Activated naive CD4-positive, alpha-beta T cell treated with anti-CD3 and anti-CD28 coated beads for 36 hours (primary cell): ENCODE measurements around the gene PHOX2B. TPM values are rescaled to one million over a fixed set of nuclear protein-coding genes. Genes with fewer than 3 reads are reported as not detected.

Experiments used
- CTCF ChIA-PET: fragments of 350-600 bp; sonication (Branson Sonifier 250); formaldehyde crosslinking; loops from one replicate; lab custom pipeline; 2021; ENCODE audit warnings: antibody characterized with exemption; lab: Charles Lee
- DNase-seq: peaks from one replicate; pipeline ENCODE4 v3.0.0-alpha.2; 2020
- H3K27ac Mint-ChIP-seq: one replicate; pipeline ENCODE4 v1.8.0; 2021; ENCODE audit warnings: mild to moderate bottlenecking, mixed read lengths
- H3K27me3 Mint-ChIP-seq: one replicate; pipeline ENCODE4 v1.8.0; 2021; ENCODE audit warnings: low read depth, mixed read lengths
- H3K36me3 Mint-ChIP-seq: one replicate; pipeline ENCODE4 v1.8.0; 2021; ENCODE audit warnings: low read depth, mixed read lengths
- H3K4me1 Mint-ChIP-seq: one replicate; pipeline ENCODE4 v1.8.0; 2021; ENCODE audit warnings: low read depth, mixed read lengths
- H3K4me3 Mint-ChIP-seq: one replicate; pipeline ENCODE4 v1.8.0; 2021; ENCODE audit warnings: mild to moderate bottlenecking, moderate library complexity, mixed read lengths
- H3K9me3 Mint-ChIP-seq: one replicate; pipeline ENCODE4 v1.8.0; 2021; ENCODE audit warnings: mixed read lengths
- intact Hi-C: fragments of 100-400 bp; cut with micrococcal nuclease; formaldehyde crosslinking; loops from one replicate; pipeline ENCODE4 v1.15.1; 2023
- total RNA-seq, 2 experiments: library from RNA; stranded (reverse); gene quantifications; one replicate each; pipeline ENCODE4 v1.2.3, GENCODE V29; 2021

The PHOX2B gene
- total RNA-seq = not detected

DNA sequence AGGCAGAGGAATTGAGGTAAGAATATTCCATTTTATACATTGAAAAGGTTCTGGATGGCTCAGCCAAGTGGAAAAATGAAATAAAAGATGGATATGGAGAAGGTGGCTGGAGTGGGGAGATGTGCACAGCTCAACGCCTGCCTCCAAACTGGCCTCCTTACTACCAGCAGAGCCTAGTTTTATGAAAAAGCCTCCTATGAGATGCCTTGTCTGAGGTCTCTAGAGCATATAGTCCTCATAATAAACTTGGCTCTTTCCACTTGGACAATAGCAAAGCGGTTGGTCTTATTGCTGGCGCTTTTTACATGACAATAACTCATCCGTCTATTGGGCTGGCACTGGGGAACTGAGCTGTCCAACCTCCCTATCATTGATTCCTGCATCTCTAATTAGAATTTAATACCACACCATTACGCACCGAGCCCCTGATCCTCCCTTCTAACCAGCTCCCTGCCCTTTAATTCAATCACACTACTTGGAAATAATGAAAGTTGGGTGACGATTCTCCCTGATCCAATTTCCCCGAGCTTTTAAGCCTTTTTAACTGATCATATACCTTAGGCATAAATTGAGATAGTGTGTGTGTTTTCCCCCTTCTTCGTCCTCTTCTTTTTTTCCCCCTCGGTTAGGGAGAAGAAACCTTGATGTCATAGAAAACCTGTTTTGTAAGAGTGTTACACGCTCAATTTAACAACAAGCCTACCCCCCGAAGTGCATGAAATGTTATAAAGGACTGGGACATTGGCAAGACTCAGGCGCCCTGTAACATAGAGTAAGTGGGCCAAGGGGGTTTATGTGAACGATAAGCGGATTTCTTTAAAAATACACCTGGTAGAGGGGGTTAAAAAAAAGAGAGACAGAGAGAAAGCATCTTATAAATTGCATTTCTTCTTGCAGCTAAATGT is at the start of gene PHOX2B:
PHOX2B (minus strand) TSS at position 155 of the 905 bp plus-strand sequence; CDS start at position 40, 115 bp downstream.
- H3K9me3 Mint-ChIP-seq = no peaks in the 10 kb centered on the region
- H3K4me3 Mint-ChIP-seq = no peak within 1 kb of the TSS
- DNase-seq = no peak
- intact Hi-C loops = loop anchor here (1.0 kb wide), 1 partner anchor 131 kb away; no protein-coding TSS in a partner anchor
- H3K27ac Mint-ChIP-seq = no peak within 1 kb of the TSS
- H3K27me3 Mint-ChIP-seq = peaks cover 80% of the 10 kb centered on the region
- H3K4me1 Mint-ChIP-seq = peaks cover 8% of the 10 kb centered on the region
- CTCF ChIA-PET = no interaction called here
- peaks cover 3% of the 10 kb centered on the region for H3K36me3 Mint-ChIP-seq

GRCh38 chr4:41797260-41797659 is 48.7 kb upstream of the PHOX2B start:
- H3K4me3 Mint-ChIP-seq = no peak overlapping the region
- CTCF ChIA-PET = no interaction called here
- no peaks in the 10 kb centered on the region for H3K9me3 Mint-ChIP-seq
- H3K36me3 Mint-ChIP-seq = no peaks in the 10 kb centered on the region
- intact Hi-C loops = no loop called here
- H3K27ac Mint-ChIP-seq = no peak overlapping the region
- H3K4me1 Mint-ChIP-seq = no peaks in the 10 kb centered on the region
- DNase-seq = no peak
- peaks cover 16% of the 10 kb centered on the region for H3K27me3 Mint-ChIP-seq

- intact Hi-C loops = no loop called here
Observed at GRCh38 chr4:41796545-41797210, 48.2 kb upstream of the PHOX2B start.

DNA sequence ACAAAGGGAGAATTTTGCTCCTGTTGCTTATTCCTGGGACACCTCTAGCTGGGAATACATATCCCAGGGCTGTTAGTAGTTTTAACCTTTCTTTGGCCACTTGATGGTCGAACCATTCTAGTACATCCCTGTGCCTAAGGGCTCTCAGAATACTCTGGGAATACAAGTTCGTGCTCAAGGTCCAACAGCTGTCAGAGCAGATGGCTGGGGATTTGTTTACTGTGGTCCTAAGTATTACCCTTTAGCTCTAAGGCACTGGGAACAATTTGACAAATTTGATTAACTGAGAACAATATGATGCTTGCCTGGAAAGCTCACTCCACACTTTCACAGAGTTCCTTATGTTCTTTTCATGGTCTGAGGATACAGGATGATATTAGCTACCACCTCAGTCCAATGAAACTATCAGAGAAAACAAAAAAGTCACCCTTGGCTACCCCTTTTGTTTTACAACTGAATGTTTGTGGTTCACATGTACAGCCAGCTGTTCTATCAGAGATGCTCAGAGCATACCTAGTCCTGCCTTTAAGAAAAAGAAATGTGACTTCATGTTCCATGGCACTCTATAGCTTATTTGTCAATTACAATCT is 47.4 kb upstream of the PHOX2B start:
- H3K27ac Mint-ChIP-seq = no peak overlapping the region
- H3K27me3 Mint-ChIP-seq = peaks cover 24% of the 10 kb centered on the region
- no peaks in the 10 kb centered on the region for H3K9me3 Mint-ChIP-seq
- H3K36me3 Mint-ChIP-seq = no peaks in the 10 kb centered on the region
- intact Hi-C loops = no loop called here
- no peak overlapping the region for H3K4me3 Mint-ChIP-seq
- DNase-seq = no peak
- CTCF ChIA-PET = no interaction called here
- no peaks in the 10 kb centered on the region for H3K4me1 Mint-ChIP-seq

More at GRCh38 chr4:41796545-41797210, 48.2 kb upstream of the PHOX2B start:
- Mint-ChIP-seq H3K4me1 (no peaks in the 10 kb centered on the region), H3K36me3 (no peaks in the 10 kb centered on the region), H3K27me3 (peaks cover 18% of the 10 kb centered on the region), H3K4me3 (no peak overlapping the region), H3K27ac (no peak overlapping the region), H3K9me3 (no peaks in the 10 kb centered on the region)
- CTCF ChIA-PET = no interaction called here
- no peak for DNase-seq

GRCh38 chr4:41792166-41792565 is 43.6 kb upstream of the PHOX2B start:
- Mint-ChIP-seq H3K27ac (no peak overlapping the region), H3K9me3 (peaks cover 1% of the 10 kb centered on the region), H3K4me3 (no peak overlapping the region), H3K27me3 (peaks cover 25% of the 10 kb centered on the region), H3K4me1 (no peaks in the 10 kb centered on the region), H3K36me3 (no peaks in the 10 kb centered on the region)
- intact Hi-C loops = no loop called here
- DNase-seq = no peak
- CTCF ChIA-PET = no interaction called here

GRCh38 chr4:41791557-41791956 is 43.0 kb upstream of the PHOX2B start:
- no peak for DNase-seq
- Mint-ChIP-seq H3K27ac (no peak overlapping the region), H3K4me3 (no peak overlapping the region), H3K27me3 (peaks cover 22% of the 10 kb centered on the region), H3K4me1 (no peaks in the 10 kb centered on the region), H3K36me3 (no peaks in the 10 kb centered on the region), H3K9me3 (peaks cover 1% of the 10 kb centered on the region)
- intact Hi-C loops = no loop called here
- CTCF ChIA-PET = no interaction called here

DNA sequence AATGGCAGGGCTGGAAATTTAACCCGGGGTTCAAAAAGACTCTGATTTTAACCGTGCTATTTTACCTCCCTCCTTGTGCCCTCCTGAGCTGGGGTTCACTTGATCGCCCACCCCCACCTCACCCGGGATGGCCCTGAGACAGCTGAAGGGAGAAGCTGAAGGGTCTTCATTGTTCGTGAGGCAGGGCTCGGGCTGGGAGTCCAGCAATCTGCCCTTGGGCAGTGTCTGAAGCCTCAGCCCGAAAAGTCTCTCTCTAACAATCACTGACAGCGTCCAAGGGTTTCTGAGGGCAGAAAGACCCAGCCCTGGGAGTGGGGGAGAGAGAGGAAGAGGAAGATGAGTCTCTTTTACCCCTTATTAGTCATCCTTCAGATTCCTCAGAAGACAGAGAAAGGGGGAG is 39.4 kb upstream of the PHOX2B start:
- Mint-ChIP-seq H3K4me1 (no peaks in the 10 kb centered on the region), H3K9me3 (peaks cover 1% of the 10 kb centered on the region), H3K27me3 (peaks cover 17% of the 10 kb centered on the region), H3K27ac (no peak overlapping the region), H3K36me3 (no peaks in the 10 kb centered on the region), H3K4me3 (no peak overlapping the region)
- no peak for DNase-seq
- CTCF ChIA-PET = no interaction called here
- intact Hi-C loops = no loop called here

- no peaks in the 10 kb centered on the region for H3K36me3 Mint-ChIP-seq
- H3K27me3 Mint-ChIP-seq = peaks cover 3% of the 10 kb centered on the region
- CTCF ChIA-PET = no interaction called here
- intact Hi-C loops = no loop called here
- H3K4me3 Mint-ChIP-seq = no peak overlapping the region
- H3K27ac Mint-ChIP-seq = no peak overlapping the region
- no peaks in the 10 kb centered on the region for H3K4me1 Mint-ChIP-seq
- no peak for DNase-seq
- peaks cover 1% of the 10 kb centered on the region for H3K9me3 Mint-ChIP-seq
Observed at GRCh38 chr4:41785665-41786064, 37.1 kb upstream of the PHOX2B start.

DNA sequence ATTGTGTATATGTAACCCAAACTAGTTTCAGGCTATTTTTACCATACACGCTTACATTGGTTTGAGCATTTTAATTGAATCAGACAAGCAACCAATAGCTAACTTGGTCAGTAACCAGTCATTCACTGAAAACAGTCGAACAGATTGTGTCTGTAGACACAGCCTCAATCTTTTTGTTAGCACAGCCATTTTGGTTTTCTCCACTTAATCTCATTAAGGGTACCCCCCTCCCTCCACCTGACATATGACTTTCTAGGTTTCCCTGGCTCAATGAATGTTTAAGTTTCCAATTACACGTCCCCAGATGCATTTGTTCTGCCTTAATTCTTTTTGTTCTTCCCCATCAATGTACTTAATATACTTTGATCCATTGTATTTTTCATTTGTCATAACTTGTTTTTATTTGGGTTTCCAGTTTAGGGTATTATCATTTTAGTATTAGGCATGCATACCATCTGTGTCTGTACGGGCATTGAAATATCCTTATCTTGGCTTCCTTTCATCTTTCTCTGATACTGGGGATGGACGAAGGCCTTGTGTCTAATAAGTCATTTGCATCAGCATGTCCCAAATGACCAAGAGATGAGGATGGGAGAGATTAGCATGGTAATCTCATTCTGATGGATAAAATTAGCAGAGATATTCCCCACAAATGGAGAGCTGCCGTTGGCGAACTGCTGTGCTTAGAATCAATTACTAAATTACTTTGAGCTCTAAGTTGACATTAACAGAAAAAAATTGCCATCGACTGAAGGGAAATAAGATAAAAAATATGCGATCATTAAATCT is 35.9 kb upstream of the PHOX2B start:
- DNase-seq = no peak
- no peaks in the 10 kb centered on the region for H3K36me3 Mint-ChIP-seq
- no peaks in the 10 kb centered on the region for H3K4me1 Mint-ChIP-seq
- no peaks in the 10 kb centered on the region for H3K9me3 Mint-ChIP-seq
- CTCF ChIA-PET = interaction anchor here (0.6 to 1.4 kb wide), 2 partner anchors 9 to 966 kb away, joined by 3 to 4 read pairs; no protein-coding TSS in a partner anchor
- no peak overlapping the region for H3K27ac Mint-ChIP-seq
- peaks cover 3% of the 10 kb centered on the region for H3K27me3 Mint-ChIP-seq
- intact Hi-C loops = no loop called here
- H3K4me3 Mint-ChIP-seq = no peak overlapping the region

DNA sequence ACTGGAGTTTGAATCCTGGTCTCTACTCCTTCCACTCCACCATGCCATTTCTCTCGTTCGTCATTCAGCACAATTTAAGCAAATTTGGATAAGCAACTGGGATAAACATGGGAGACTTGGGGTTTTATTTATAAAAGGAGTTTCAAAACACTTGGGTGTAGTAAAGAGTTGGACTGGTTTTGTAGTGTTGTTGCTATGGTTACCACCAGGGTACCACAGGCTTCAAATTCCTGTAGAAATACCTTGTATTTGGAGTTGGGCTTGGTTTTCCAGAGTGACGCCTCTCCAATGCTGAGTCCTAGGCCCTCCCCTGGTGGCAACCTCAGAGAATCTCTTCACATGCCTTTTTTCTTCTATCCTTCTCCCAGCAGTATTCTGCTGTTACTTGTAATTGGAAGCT is 27.9 kb upstream of the PHOX2B start:
- DNase-seq = no peak
- intact Hi-C loops = no loop called here
- Mint-ChIP-seq H3K9me3 (no peaks in the 10 kb centered on the region), H3K4me1 (no peaks in the 10 kb centered on the region), H3K27me3 (peaks cover 10% of the 10 kb centered on the region), H3K4me3 (no peak overlapping the region), H3K36me3 (no peaks in the 10 kb centered on the region), H3K27ac (no peak overlapping the region)
- CTCF ChIA-PET = no interaction called here

DNA sequence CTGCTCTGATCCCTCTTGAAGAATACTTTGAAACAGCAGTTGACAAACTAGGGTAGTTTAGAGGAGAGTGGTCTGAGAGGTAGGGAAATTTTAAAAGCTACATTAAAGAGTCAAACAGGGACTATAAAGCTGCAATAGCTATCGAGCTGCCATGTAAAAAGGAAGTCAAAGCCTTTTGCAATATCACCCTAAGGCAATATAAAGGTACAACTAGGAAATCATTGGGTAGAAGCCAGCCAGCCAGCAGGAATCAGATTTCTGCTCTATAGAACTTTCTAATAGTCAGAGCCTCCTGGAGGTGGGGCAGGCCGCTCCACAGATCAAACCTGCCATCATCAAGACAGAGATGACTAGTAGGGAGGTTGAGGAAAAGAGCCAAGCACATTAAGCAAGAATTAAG is 15.2 kb upstream of the PHOX2B start:
- H3K36me3 Mint-ChIP-seq = no peaks in the 10 kb centered on the region
- no peak overlapping the region for H3K27ac Mint-ChIP-seq
- CTCF ChIA-PET = interaction anchor here (1.3 kb wide), 1 partner anchor 124 kb away, joined by 4 read pairs; no protein-coding TSS in a partner anchor
- H3K4me1 Mint-ChIP-seq = no peaks in the 10 kb centered on the region
- H3K4me3 Mint-ChIP-seq = no peak overlapping the region
- peaks cover 27% of the 10 kb centered on the region for H3K27me3 Mint-ChIP-seq
- intact Hi-C loops = no loop called here
- DNase-seq = no peak
- H3K9me3 Mint-ChIP-seq = no peaks in the 10 kb centered on the region

DNA sequence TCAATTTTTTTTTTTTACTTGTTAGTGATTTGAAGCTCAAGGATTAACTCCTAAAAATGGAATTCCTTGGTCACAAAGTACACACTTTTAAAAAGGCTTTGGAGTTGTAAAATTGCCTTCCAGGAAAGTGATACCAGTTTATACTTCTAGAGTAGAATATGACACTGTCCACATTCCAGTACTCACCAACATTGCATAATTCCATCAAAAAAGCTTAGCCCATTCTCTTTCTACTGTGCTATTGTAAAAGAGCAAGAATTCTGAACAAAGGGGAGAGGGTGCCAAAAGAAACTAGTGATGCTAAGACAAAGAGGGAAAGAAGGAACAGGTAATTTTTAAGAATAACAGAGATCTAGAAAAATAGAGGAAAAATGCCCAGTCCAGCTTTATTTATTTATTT is 10.4 kb upstream of the PHOX2B start:
- H3K27me3 Mint-ChIP-seq = peaks cover 38% of the 10 kb centered on the region
- CTCF ChIA-PET = no interaction called here
- no peak overlapping the region for H3K4me3 Mint-ChIP-seq
- no peaks in the 10 kb centered on the region for H3K9me3 Mint-ChIP-seq
- H3K27ac Mint-ChIP-seq = no peak overlapping the region
- H3K4me1 Mint-ChIP-seq = no peaks in the 10 kb centered on the region
- intact Hi-C loops = no loop called here
- no peaks in the 10 kb centered on the region for H3K36me3 Mint-ChIP-seq
- no peak for DNase-seq
